Left renal pelvis (tissue), 4 donors: ENCODE results near the gene CEP78. TPM values are rescaled to one million over a fixed set of nuclear protein-coding genes. Genes with fewer than 3 reads are reported as not detected.

Experiments
- DNase-seq, 4 donors: peaks; one replicate each; pipeline ENCODE4 v3.0.0-alpha.2; 2013; ENCODE audit warnings: low read depth in 4 of 4, low spot score in 3 of 4
- polyA plus RNA-seq, 4 donors: library from polyadenylated mRNA; unstranded; fragments of 120-200 nt; gene quantifications; one replicate each; pipeline ENCODE4 v1.2.1, GENCODE V29; 2013; ENCODE audit not compliant: insufficient read length in 4 of 4

Gene CEP78
- polyA plus RNA-seq, 4 donors, result 34.8 to 38.7 (median 36.7) TPM

DNA sequence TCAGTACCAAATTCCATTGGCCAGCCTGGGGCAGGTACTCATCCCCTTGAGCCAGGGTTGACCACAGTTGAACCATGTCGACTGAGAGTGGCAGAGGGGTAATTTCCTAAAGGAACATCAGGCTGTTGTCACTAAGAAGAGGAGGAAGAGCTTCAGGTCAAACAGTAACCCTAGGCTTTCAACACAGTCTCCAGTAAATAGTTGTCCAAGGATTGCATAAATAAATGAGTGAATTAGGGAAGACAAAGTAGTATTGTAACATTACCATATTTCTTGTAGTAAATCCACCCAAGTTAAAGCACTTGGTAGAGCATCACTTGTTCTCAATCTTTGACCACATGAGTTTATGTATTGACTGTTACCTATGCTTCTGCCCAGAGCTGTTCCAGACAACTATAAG is 68.5 kb downstream of the CEP78 start:
- no peak for DNase-seq

DNA sequence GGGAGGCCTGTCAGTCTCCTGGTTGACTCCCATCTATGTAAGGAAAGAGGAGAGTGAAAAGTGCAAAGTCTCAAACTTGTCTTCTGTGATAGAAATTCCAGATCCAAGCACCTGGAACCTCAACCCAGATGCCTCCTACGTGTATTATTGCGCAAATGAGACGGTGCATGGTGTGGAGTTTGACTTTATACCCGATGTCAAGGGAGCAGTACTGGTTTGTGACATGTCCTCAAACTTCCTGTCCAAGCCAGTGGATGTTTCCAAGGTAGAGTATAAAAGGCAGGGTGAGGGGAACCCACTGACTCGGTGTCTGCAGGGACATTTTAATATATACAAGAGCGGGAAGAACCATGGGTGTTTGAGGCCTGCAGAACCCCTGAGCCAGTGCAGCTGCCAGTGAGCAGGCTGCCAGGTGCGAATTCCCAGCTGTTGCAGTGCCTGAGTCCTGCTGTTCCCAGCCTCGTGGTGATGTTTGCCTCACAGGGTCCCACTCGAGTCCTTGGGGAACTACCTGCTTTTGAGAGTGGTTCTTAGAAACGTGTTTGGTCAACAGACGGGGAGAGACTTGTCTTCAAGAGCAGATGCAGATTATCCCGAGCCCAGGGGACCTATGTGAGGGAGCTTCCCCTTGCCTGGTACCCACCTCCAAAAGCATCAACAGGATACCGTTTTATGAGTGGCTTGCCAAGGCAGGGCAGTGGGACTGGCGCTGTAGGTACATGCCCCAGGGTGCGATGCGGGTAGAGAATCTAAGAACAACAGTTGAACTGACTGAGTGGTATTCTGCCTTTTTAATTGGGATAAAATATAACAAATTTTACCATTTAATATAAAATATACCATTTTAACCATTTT is 70.6 kb downstream of the CEP78 start:
- no peak for DNase-seq

DNA sequence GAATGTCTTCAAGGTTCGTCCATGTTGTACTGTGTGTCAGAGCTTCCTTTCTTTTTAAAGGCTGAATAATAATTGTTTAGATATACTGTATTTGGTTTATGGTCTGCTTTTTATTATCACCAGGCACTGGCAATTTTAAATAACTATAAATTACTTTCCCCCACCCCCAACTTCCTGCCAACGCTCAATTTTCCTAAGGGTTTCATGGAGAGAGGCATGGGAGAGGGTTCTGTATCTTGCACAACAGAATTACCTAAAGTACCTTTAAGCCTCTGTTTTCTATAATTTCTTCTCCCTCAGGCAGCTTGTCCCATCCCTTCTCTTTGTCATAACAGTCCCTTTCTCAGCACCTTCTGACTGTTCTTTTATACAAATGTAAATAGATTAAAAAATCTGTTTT is 71.5 kb downstream of the CEP78 start:
- DNase-seq, result no peak

DNA sequence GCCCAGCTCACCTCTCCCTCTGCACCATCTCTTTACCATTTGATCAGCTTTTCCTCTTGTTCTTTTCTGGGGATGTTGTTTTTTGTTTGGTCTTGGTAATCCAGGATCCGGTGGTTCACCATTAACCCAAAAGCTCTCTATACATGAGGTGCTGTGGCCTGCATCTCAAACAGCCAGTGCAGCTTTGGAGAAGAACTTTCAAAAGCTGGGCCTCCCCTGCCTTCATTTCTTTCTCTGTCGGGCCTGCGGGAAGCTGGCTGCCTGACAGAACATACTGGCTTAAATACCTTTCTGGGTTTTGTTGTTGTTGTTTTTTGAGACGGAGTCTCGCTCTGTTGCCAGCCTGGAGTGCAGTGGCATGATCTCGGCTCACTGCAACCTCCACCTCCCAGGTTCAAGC is 73.2 kb downstream of the CEP78 start:
- no peak for DNase-seq

GRCh38 chr9:78311075-78311474 is 75.2 kb downstream of the CEP78 start:
- no peak for DNase-seq

- no peak for DNase-seq
Measured at GRCh38 chr9:78311886-78312524, 76.1 kb downstream of the CEP78 start.

GRCh38 chr9:78314550-78314949 is 78.7 kb downstream of the CEP78 start:
- DNase-seq, result no peak

- DNase-seq, result no peak
Measured at GRCh38 chr9:78314953-78315870, 79.3 kb downstream of the CEP78 start.

GRCh38 chr9:78316166-78316892 is 80.5 kb downstream of the CEP78 start:
- DNase-seq, result no peak

DNA sequence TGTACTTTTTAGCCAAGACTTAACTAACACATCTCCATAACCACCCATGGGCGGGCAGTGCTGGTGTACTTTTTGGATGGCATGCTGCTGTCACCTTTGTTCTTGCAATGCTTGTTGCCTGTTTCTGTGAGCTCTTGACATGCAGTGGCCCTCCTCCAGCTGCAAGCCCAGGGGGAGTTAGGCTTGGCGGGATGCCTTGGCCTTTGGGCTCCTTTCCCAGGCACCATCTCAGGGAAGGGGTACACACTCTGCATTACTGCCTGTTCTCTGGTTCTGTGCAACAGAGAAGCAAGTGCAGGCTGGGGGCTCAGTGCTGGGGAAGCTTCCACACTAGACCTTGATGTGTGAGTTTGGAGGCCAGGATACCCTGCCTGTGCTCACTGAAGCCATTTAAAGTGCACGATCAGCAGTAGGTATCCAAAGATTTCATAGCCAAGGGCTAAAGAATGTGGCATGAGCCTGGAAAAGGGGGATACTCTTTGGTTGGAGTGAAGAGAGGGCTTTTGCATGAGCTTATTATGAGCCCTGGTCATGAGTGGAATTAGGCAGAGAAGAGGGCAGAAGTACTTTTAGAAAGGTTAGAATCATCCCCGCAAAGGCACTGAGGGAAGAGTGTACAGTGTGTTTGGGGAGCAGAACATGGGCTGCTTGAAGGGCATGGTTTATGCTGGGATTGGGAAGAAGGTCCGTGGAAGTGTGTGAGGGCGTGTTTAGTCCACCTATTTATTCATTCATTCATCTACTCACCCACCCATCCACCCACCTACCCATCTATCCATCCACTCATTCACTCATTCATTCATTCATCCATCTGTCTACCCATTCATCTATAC is 83.5 kb downstream of the CEP78 start:
- no peak for DNase-seq

DNA sequence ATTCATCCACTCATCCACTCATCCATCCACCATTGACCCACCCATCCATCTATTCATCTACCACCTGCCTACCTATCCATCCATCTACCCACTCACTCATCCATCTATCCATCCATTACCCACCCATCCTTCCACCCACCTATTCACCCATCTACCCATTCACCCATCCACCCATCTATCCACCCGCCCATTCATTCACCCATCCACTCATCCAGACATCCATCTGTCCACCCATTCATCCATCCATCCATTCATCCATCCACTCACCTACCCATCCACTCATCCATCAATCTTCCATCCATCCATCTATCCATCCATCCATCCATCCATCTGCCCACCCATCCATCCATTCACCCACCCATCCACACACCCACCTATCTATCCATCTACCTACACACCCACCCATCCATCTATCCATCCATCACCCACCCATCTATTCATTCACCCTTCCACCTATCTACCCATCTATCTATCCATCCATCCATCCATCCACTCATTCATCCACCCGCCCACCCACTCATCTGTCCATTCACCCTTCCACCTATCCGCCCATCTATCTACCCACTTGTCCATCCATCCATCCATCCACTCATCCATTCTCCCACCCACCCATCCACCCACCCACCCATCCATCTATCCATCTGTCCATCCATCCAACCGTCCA is 84.3 kb downstream of the CEP78 start:
- DNase-seq, result no peak

GRCh38 chr9:78320875-78321496 is 85.1 kb downstream of the CEP78 start:
- no peak for DNase-seq

GRCh38 chr9:78321505-78321904 is 85.6 kb downstream of the CEP78 start:
- DNase-seq, result no peak

DNA sequence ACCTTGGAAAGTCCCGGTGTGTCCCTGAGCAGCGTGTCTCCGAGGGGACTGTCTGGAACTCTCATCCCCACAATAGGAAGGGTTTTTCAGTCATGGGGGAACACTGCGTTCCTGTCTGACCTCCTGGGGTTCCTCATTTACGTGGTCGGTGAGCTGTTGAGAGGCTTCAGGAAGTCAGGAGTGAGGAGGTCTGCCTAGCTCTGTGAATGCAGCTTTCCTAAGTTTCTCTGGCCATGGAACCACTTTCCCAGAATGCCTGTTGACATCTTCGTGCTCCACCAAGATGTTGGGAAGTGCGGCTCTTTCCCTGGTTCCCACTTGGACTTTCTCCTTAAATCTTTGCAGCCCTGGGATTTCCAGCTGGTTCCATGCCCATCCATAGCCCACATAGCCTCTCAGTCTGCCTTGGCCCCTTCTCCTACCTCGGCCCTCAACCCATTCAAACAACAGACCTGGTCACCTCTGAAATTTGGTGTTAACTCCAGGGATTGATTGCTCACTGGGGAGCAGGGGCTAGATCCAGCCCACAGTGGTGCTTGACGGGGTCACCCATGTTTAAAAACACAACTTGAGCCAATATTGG is 88.3 kb downstream of the CEP78 start:
- no peak for DNase-seq

GRCh38 chr9:78324682-78325081 is 88.8 kb downstream of the CEP78 start:
- no peak for DNase-seq

GRCh38 chr9:78325343-78325742 is 89.5 kb downstream of the CEP78 start:
- peak in 2 of 4 donors; percentile 3 to 9 for DNase-seq

DNA sequence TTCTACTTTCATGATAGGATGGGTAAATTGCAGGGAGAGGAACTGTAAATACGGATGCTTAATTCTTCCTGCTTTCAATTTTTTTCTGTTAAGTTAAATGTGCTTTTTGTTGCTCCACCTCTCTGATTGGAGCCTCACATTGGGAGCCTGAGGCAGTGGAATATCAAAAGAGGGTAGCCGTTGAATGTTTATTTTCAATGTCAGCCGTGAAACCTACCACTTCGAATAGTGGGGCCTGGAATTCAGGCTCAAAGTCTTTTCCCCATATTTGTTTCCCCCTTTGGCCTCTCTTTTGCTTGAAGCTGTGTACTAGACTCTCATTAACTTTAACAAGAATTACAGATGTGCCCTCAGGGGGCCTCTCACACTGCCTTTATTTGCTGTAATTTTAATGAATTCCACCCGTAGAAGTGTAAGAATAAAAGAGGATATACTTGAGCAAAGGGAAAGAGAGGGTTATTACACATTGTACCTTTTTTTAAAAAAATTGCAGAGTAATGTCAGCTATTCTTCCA is 90.0 kb downstream of the CEP78 start:
- no peak for DNase-seq

DNA sequence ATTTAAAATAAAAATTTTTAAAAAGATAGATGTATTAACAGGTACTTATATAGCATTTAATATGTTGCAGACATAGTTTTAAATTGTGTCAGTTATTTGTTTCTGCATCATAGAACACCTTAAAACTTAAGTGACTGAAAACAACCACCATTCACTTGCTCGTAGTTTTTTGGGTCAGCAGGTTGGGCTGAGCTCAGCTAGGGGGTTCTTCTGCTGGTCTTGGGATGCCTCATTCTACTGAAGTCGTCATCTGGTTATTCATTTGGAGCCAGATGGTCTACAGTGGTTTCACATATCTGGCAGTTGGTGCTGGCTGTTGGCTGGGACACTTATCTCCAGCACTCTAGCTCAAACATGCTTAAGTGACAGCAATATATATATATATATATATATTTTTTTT is 90.7 kb downstream of the CEP78 start:
- no peak for DNase-seq
